ENCODE data around the gene LRRC38.
A peak's percentile ranks its signal among the peaks of the same experiment; 100 is the strongest.

The LRRC38 gene

GRCh38 chr1:13544221-13544556 lies 30.4 kb upstream of the LRRC38 start:
- TF ChIP-seq NFIC (IDR thresholded peaks at IDR 0.05) = no peak
- TF ChIP-seq FOXM1 (IDR thresholded peaks at IDR 0.05; ENCODE audit: borderline replicate concordance, low read depth) = no peak
- no peak for TF ChIP-seq CEBPB (IDR thresholded peaks at IDR 0.05)
- no peak for TF ChIP-seq TAF1 (IDR thresholded peaks at IDR 0.05; ENCODE audit: low read depth)
- no peak for TF ChIP-seq MAX (IDR thresholded peaks at IDR 0.05)
- no peak for TF ChIP-seq CREB1 (IDR thresholded peaks at IDR 0.05; ENCODE audit: low read depth)
- TF ChIP-seq EGR1 (IDR thresholded peaks at IDR 0.05) = no peak
- no peak for TF ChIP-seq YY1 (IDR thresholded peaks at IDR 0.05; ENCODE audit: low read depth)
- TF ChIP-seq RAD21 (IDR thresholded peaks at IDR 0.05; ENCODE audit: low read depth) = no peak

GRCh38 chr1:13543451-13544220 lies 29.8 kb upstream of the LRRC38 start:
- TF ChIP-seq RAD21 (IDR thresholded peaks at IDR 0.05; ENCODE audit: low read depth) = peak; percentile 36; the same call in 1 of the 2 replicates
- TF ChIP-seq FOXM1 (IDR thresholded peaks at IDR 0.05; ENCODE audit: borderline replicate concordance, low read depth) = no peak

- TF ChIP-seq REST (IDR thresholded peaks at IDR 0.05; ENCODE audit: low read depth) (no peak), YY1 (IDR thresholded peaks at IDR 0.05; ENCODE audit: low read depth) (no peak), EP300 (IDR thresholded peaks at IDR 0.05; ENCODE audit: borderline replicate concordance) (no peak), TAF1 (IDR thresholded peaks at IDR 0.05; ENCODE audit: low read depth) (no peak), FOXM1 (IDR thresholded peaks at IDR 0.05; ENCODE audit: borderline replicate concordance, low read depth) (no peak), RAD21 (IDR thresholded peaks at IDR 0.05; ENCODE audit: low read depth) (no peak), MAX (IDR thresholded peaks at IDR 0.05) (no peak), TEAD4 (IDR thresholded peaks at IDR 0.05) (no peak), ZBTB7A (IDR thresholded peaks at IDR 0.05; ENCODE audit: low read depth) (no peak), CEBPB (IDR thresholded peaks at IDR 0.05) (no peak), NFIC (IDR thresholded peaks at IDR 0.05) (no peak), CREB1 (IDR thresholded peaks at IDR 0.05; ENCODE audit: low read depth) (no peak), TCF12 (IDR thresholded peaks at IDR 0.05; ENCODE audit: low read depth) (no peak), EGR1 (IDR thresholded peaks at IDR 0.05) (no peak)
- TF ChIP-seq, protein P1, sequence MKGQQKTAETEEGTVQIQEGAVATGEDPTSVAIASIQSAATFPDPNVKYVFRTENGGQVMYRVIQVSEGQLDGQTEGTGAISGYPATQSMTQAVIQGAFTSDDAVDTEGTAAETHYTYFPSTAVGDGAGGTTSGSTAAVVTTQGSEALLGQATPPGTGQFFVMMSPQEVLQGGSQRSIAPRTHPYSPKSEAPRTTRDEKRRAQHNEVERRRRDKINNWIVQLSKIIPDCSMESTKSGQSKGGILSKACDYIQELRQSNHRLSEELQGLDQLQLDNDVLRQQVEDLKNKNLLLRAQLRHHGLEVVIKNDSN (IDR thresholded peaks at IDR 0.05) = no peak
Observed at GRCh38 chr1:13541435-13542215, 27.8 kb upstream of the LRRC38 start.

- TF ChIP-seq ZBTB7A (IDR thresholded peaks at IDR 0.05; ENCODE audit: low read depth) = no peak
- TF ChIP-seq REST (IDR thresholded peaks at IDR 0.05; ENCODE audit: low read depth) = no peak
- TF ChIP-seq TEAD4 (IDR thresholded peaks at IDR 0.05) = no peak
- TF ChIP-seq CREB1 (IDR thresholded peaks at IDR 0.05; ENCODE audit: low read depth) = no peak
- no peak for TF ChIP-seq EP300 (IDR thresholded peaks at IDR 0.05; ENCODE audit: borderline replicate concordance)
- no peak for TF ChIP-seq FOXM1 (IDR thresholded peaks at IDR 0.05; ENCODE audit: borderline replicate concordance, low read depth)
- TF ChIP-seq TCF12 (IDR thresholded peaks at IDR 0.05; ENCODE audit: low read depth) = no peak
- TF ChIP-seq NFIC (IDR thresholded peaks at IDR 0.05) = no peak
Observed at GRCh38 chr1:13540866-13541265, 27.1 kb upstream of the LRRC38 start.

DNA sequence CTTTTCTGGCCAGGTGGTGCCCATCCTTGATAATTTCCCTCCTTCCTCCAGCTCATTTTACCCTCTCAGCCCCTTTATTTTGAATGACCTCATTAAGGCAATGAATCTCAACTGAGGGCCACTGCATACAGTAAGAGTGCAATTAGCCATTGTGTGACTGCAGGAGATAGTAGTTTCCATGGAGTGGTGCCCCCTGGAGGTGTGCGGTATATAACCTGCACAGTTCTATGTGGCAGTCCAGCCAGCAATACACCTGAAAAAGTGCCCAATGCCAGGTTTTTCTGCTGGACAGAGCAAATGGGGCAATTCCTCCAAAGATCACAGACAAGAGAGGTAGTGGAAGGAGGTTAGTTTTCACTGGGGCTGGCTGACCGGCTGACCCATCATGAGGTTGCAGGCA lies 25.9 kb upstream of the LRRC38 start:
- TF ChIP-seq TAF1 (IDR thresholded peaks at IDR 0.05; ENCODE audit: low read depth) (no peak), YY1 (IDR thresholded peaks at IDR 0.05; ENCODE audit: low read depth) (no peak), EGR1 (IDR thresholded peaks at IDR 0.05) (no peak), TCF12 (IDR thresholded peaks at IDR 0.05; ENCODE audit: low read depth) (no peak), EP300 (IDR thresholded peaks at IDR 0.05; ENCODE audit: borderline replicate concordance) (no peak), CEBPB (IDR thresholded peaks at IDR 0.05) (no peak), NFIC (IDR thresholded peaks at IDR 0.05) (no peak), REST (IDR thresholded peaks at IDR 0.05; ENCODE audit: low read depth) (no peak), MAX (IDR thresholded peaks at IDR 0.05) (no peak), RAD21 (IDR thresholded peaks at IDR 0.05; ENCODE audit: low read depth) (no peak), FOXM1 (IDR thresholded peaks at IDR 0.05; ENCODE audit: borderline replicate concordance, low read depth) (no peak), ZBTB7A (IDR thresholded peaks at IDR 0.05; ENCODE audit: low read depth) (no peak), CREB1 (IDR thresholded peaks at IDR 0.05; ENCODE audit: low read depth) (no peak), TEAD4 (IDR thresholded peaks at IDR 0.05) (no peak)
- TF ChIP-seq, protein P1 (IDR thresholded peaks at IDR 0.05) = no peak
